Measurements from ENCODE around the gene C1QTNF3. TPM values are rescaled to one million over a fixed set of nuclear protein-coding genes. Genes with fewer than 3 reads are reported as not detected.

The C1QTNF3 gene
- total RNA-seq, 4 donors from 2014 or later = 4.8 to 32.8 (median 18.1) TPM

DNA sequence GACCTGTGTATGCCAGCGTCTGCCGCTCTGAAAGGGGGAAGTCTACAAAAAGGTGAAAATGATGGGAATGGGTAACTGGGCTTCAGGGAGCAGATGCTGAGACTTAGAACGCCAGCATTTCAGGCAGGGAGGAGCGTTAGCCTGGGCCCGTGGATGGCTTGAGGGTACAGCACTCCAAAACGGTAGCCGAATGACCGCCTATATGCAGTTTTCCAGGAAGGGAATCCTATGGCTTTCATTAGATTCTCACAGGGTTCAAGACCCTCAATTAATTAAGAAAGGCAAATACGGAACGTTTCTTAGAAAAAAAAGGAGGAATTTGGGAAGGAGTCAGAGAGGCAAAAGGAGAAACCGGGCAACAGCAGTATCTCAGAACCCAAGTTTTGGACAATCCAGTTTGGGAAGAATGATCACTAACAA, 35.8 kb downstream of the C1QTNF3 start:
- Histone ChIP-seq H3K36me3 (peaks cover 0 to 25% (median 11%) of the 10 kb centered on the region in 4 donors), H3K4me1 (peaks cover 14 to 31% (median 26%) of the 10 kb centered on the region in 4 donors), H3K4me3 (peak overlapping the region; percentile 69 to 85 (median 70)), H3K27ac (replicated peaks in 1 of 4) (peak overlapping the region; percentile 89 to 95 (median 91)), H3K9me3 (no peaks in the 10 kb centered on the region), H3K27me3 (no peaks in the 10 kb centered on the region)
- no peak for DNase-seq (ENCODE audit: extremely low spot score)
- TF ChIP-seq POLR2A (IDR thresholded peaks at IDR 0.05; ENCODE audit: low read depth) (no peak), EP300 (IDR thresholded peaks at IDR 0.05) (no peak), POLR2AphosphoS5 (IDR thresholded peaks at IDR 0.05) (no peak)
- TF ChIP-seq, protein P1, sequence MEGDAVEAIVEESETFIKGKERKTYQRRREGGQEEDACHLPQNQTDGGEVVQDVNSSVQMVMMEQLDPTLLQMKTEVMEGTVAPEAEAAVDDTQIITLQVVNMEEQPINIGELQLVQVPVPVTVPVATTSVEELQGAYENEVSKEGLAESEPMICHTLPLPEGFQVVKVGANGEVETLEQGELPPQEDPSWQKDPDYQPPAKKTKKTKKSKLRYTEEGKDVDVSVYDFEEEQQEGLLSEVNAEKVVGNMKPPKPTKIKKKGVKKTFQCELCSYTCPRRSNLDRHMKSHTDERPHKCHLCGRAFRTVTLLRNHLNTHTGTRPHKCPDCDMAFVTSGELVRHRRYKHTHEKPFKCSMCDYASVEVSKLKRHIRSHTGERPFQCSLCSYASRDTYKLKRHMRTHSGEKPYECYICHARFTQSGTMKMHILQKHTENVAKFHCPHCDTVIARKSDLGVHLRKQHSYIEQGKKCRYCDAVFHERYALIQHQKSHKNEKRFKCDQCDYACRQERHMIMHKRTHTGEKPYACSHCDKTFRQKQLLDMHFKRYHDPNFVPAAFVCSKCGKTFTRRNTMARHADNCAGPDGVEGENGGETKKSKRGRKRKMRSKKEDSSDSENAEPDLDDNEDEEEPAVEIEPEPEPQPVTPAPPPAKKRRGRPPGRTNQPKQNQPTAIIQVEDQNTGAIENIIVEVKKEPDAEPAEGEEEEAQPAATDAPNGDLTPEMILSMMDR (IDR thresholded peaks at IDR 0.05) = no peak
- intact Hi-C loops (cut with DNase I) = loop anchor here (10.0 kb wide), 1 partner anchor 918 kb away; the partner anchor contains the start of gene DNAJC21
- WGBS = 4% methylated on average over 11 of the region's 11 CpGs

DNA sequence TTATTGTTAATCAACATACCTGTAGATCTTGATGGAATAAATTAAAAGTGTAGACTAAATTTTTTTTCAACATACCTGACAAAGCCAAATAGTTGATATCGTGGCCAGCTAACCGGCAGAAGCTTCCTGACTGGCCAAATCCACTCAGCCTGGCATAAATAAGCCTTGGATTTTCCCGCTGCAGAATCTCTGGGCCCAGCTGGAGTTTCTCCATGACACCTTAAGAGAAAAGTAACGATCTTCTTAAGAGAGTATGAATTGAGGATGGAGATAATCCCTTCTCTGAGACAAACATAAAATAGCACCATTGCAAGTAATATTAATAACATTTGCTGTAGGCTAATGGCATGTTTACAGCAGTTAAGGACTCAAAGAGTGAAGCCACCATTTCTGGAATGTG, 37.3 kb downstream of the C1QTNF3 start:
- H3K27ac ChIP-seq (replicated peaks in 1 of 4) = peak overlapping the region; percentile 89 to 95 (median 91)
- WGBS = 62% methylated on average over 4 of the region's 4 CpGs

DNA sequence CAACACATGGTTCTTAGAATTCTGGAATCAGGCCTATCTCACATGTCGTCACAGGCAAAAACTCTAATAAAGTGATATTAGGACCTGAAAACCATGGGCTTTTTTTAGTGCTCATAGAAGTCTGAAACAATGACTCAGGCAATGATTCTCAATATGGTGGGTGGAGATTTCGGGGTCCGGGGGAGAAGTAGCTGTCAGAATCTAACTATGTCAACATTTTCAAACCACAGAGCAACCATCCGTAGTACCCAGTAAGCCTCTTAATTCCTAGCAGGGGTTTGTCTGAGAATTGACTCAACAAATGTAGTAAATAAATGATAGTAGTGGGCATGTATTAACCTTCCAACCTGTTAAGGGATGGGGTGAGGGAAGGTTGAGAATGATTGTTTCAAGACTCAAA, 37.8 kb downstream of the C1QTNF3 start:
- Histone ChIP-seq H3K27ac (replicated peaks in 1 of 4) (peak overlapping the region; percentile 89 to 95 (median 91)), H3K4me3 (no peak overlapping the region), H3K27me3 (no peaks in the 10 kb centered on the region), H3K36me3 (peaks cover 0 to 27% (median 11%) of the 10 kb centered on the region in 4 donors), H3K4me1 (peaks cover 14 to 49% (median 42%) of the 10 kb centered on the region in 4 donors), H3K9me3 (no peaks in the 10 kb centered on the region)
- DNase-seq (ENCODE audit: extremely low spot score) = peak; percentile 24
- intact Hi-C loops (cut with DNase I) = loop anchor here (10.0 kb wide), 1 partner anchor 920 kb away; the partner anchor contains the start of gene DNAJC21
- TF ChIP-seq POLR2AphosphoS5 (IDR thresholded peaks at IDR 0.05) = no peak
- TF ChIP-seq EP300 (IDR thresholded peaks at IDR 0.05) = no peak
- TF ChIP-seq, protein P1 (IDR thresholded peaks at IDR 0.05) = no peak
- TF ChIP-seq POLR2A (IDR thresholded peaks at IDR 0.05; ENCODE audit: low read depth) = no peak
- WGBS = 80% methylated on average over 4 of the region's 4 CpGs

More for the DNA sequence above, 37.3 kb downstream of the C1QTNF3 start:
- no peaks in the 10 kb centered on the region for H3K9me3 ChIP-seq
- H3K4me3 ChIP-seq = no peak overlapping the region
- intact Hi-C loops (cut with DNase I) = loop anchor here (10.0 kb wide), 1 partner anchor 919 kb away; the partner anchor contains the start of gene DNAJC21
- peak; percentile 55 for DNase-seq (ENCODE audit: extremely low spot score)
- H3K36me3 ChIP-seq = peaks cover 0 to 27% (median 11%) of the 10 kb centered on the region in 4 donors
- H3K27me3 ChIP-seq = no peaks in the 10 kb centered on the region
- H3K4me1 ChIP-seq = peaks cover 14 to 45% (median 40%) of the 10 kb centered on the region in 4 donors
- TF ChIP-seq EP300 (IDR thresholded peaks at IDR 0.05) = no peak
- TF ChIP-seq, protein P1 (IDR thresholded peaks at IDR 0.05) = no peak
- TF ChIP-seq POLR2AphosphoS5 (IDR thresholded peaks at IDR 0.05) = no peak
- TF ChIP-seq POLR2A (IDR thresholded peaks at IDR 0.05; ENCODE audit: low read depth) = no peak

DNA sequence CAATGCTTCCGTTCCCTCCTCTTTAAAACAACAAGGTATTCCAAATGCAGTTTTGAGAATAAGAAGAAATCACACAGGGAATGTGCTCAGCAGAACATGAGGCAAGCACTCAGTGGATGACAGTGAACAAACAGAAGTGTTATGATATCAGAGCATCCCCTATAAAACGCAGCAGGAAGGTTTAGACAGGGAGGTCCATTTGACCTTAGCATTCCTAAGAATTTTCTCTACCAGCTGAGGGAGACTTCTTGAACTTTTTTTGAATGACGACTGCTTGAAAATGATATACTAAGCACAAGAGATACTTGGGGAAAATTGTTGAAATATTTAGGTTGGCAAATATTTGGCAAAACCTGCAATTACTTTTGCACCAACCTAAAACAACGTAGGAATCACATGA, 39.1 kb downstream of the C1QTNF3 start:
- no peaks in the 10 kb centered on the region for H3K9me3 ChIP-seq
- H3K4me1 ChIP-seq = peaks cover 12 to 46% (median 40%) of the 10 kb centered on the region in 4 donors
- intact Hi-C loops (cut with DNase I) = loop anchor here (10.0 kb wide), 1 partner anchor 921 kb away; the partner anchor contains the start of gene DNAJC21

More for the DNA sequence above, 39.1 kb downstream of the C1QTNF3 start:
- Histone ChIP-seq H3K27me3 (no peaks in the 10 kb centered on the region), H3K4me3 (no peak overlapping the region), H3K36me3 (peaks cover 0 to 27% (median 11%) of the 10 kb centered on the region in 4 donors), H3K27ac (replicated peaks in 1 of 4) (no peak overlapping the region)
- WGBS = 95% methylated on average over 4 of the region's 4 CpGs
- TF ChIP-seq POLR2AphosphoS5 (IDR thresholded peaks at IDR 0.05) (no peak), EP300 (IDR thresholded peaks at IDR 0.05) (no peak), POLR2A (IDR thresholded peaks at IDR 0.05; ENCODE audit: low read depth) (no peak)
- TF ChIP-seq, protein P1 (IDR thresholded peaks at IDR 0.05) = no peak
- DNase-seq (ENCODE audit: extremely low spot score) = peak; percentile 5

Data from esophagus muscularis mucosa (tissue), 4 donors.